ENCODE measurements around the gene TTC31. TPM values are rescaled to one million over a fixed set of nuclear protein-coding genes. Genes with fewer than 3 reads are reported as not detected.

The TTC31 gene
- total RNA-seq, 1 experiment from 2014 or later = 26.4 TPM

DNA sequence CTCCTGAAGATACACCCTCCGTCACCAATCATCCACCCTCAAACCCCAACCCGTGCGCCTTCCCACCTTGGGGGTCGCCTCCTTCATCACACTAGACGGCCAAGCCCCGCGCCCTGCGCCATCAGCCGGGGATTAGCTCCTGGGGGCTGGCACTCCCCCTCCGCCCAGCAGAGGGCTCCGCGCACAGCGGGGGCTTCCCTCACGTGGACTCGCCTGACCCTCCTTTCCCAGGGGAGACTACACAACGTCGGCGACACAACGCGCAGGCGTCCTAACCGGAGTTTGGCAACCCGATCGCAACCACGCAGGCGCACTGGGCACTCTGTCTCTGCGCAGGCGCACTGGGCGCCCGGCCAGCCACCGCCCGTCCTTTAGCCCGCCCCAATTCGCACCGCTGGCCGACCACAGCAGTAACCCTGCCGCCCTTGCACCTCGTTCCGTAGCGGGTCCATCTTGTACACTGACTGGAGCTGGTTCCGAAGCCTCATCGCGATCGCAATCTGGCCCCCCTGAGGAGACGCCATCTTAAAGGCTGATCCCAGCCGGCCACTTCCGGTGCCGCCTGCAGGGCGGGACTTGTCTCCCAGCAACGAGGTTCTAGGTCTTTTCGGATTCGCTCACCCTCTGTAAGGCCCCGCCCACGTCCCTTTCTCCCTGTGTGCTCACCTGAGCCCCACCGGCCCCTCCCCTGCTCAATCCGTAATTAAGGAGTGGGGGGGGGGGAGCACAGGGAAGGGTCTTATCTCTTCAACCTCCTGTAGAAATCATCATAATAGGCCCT lies 24.5 kb downstream of the TTC31 start, which contains the start of gene PCGF1:
PCGF1 (minus strand) TSS at position 551 of the 781 bp plus-strand sequence; CDS start at position 524, 27 bp downstream.
- ChIA-PET RAD21 (ENCODE audit: low non-redundant PET in 1 of 2, low total read pairs in 2 of 2, uncharacterized antibody in 2 of 2, unreplicated experiment in 2 of 2) (no interaction called here), POLR2A (interaction anchor here (0.9 to 1.8 kb wide), 5 partner anchors 19 to 53 kb away, joined by 3 to 7 read pairs (median 3); partner anchors contain the start of genes AUP1, DQX1, HTRA2 and INO80B), CTCF (no interaction called here)
- peak; percentile 83 for ATAC-seq
- H3K9ac ChIP-seq (ENCODE audit: low read length) = peak within 1 kb of the TSS; percentile 85
- TF ChIP-seq POLR2AphosphoS5 (IDR thresholded peaks at IDR 0.05; ENCODE audit: low read depth, low read length) = peak; percentile 57
- TF ChIP-seq YY1 (IDR thresholded peaks at IDR 0.05; ENCODE audit: extremely low read depth, insufficient replicate concordance, low read depth, low read length) = peak; percentile 94
- peak; percentile 46 for TF ChIP-seq POLR2A (IDR thresholded peaks at IDR 0.05; ENCODE audit: borderline replicate concordance, extremely low read depth, insufficient read depth, insufficient read length)
- TF ChIP-seq TCF7L2 (IDR thresholded peaks at IDR 0.05; ENCODE audit: borderline replicate concordance, extremely low read depth, insufficient read depth, insufficient read length) = peak; percentile 7
- TF ChIP-seq, protein P1, sequence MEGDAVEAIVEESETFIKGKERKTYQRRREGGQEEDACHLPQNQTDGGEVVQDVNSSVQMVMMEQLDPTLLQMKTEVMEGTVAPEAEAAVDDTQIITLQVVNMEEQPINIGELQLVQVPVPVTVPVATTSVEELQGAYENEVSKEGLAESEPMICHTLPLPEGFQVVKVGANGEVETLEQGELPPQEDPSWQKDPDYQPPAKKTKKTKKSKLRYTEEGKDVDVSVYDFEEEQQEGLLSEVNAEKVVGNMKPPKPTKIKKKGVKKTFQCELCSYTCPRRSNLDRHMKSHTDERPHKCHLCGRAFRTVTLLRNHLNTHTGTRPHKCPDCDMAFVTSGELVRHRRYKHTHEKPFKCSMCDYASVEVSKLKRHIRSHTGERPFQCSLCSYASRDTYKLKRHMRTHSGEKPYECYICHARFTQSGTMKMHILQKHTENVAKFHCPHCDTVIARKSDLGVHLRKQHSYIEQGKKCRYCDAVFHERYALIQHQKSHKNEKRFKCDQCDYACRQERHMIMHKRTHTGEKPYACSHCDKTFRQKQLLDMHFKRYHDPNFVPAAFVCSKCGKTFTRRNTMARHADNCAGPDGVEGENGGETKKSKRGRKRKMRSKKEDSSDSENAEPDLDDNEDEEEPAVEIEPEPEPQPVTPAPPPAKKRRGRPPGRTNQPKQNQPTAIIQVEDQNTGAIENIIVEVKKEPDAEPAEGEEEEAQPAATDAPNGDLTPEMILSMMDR (IDR thresholded peaks at IDR 0.05 in 2 of 3, conservative IDR thresholded peaks at IDR 0.05 in 1 of 3; ENCODE audit: borderline replicate concordance in 1 of 3, insufficient read depth in 1 of 3, low read depth in 2 of 3, low read length in 2 of 3) = peak in 2 of 3 experiments; percentile 25 to 32; a peak in 1 of 6 replicates
- TF ChIP-seq EZH2phosphoT487 (IDR thresholded peaks at IDR 0.05; ENCODE audit: borderline replicate concordance) = no peak
- TF ChIP-seq FOSL1 (IDR thresholded peaks at IDR 0.05; ENCODE audit: low read depth) = no peak
- no TSS peak for BruUV-seq (replicated peaks)
- peak; percentile 96 for DNase-seq (ENCODE audit: low read depth, low spot score)
- intact Hi-C loops (cut with micrococcal nuclease) = no loop called here
- peaks cover 22% of the 10 kb centered on the region for H3K79me2 ChIP-seq (ENCODE audit: insufficient read depth, low read length)
- no peaks in the 10 kb centered on the region for H4K20me1 ChIP-seq (ENCODE audit: insufficient read depth)
- H3K4me2 ChIP-seq (ENCODE audit: low read length) = peak within 1 kb of the TSS; percentile 99
- peaks cover 22 to 46% of the 10 kb centered on the region in 2 experiments for H3K4me1 ChIP-seq (ENCODE audit: control insufficient read depth in 1 of 2, insufficient read depth in 2 of 2, low read length in 2 of 2)
- H3K9me2 ChIP-seq (ENCODE audit: insufficient read depth) = no peaks in the 10 kb centered on the region
- peak within 1 kb of the TSS; percentile 85 to 93 for H3K4me3 ChIP-seq (replicated peaks in 1 of 2; ENCODE audit: low read depth in 1 of 2, low read length in 2 of 2)
- H3K9me3 ChIP-seq (ENCODE audit: control insufficient read depth in 1 of 2, insufficient read depth in 1 of 2, low read depth in 1 of 2, low read length in 2 of 2) = no peaks in the 10 kb centered on the region
- no peaks in the 10 kb centered on the region for H3K27me3 ChIP-seq (ENCODE audit: insufficient read depth, low read length)
- H2AFZ ChIP-seq (ENCODE audit: low read depth, low read length, poor library complexity, severe bottlenecking) = no peak within 1 kb of the TSS
- H3K27ac ChIP-seq (ENCODE audit: low read depth, low read length) = peak within 1 kb of the TSS; percentile 91
- H3K36me3 ChIP-seq (ENCODE audit: control insufficient read depth in 1 of 2, insufficient read depth in 2 of 2, low read length in 2 of 2) = peaks cover 3 to 16% of the 10 kb centered on the region in 2 experiments; a peak in 2 of 4 replicates
